HFF-Myc (cell line): Measurements from ENCODE around the gene CD40LG.

Source experiments
- DNase-seq: peaks from one replicate; pipeline ENCODE4 v3.0.0-alpha.2; 2011; ENCODE audit warnings: low read depth; ENCODE audit errors: extremely low read depth
- H3K4me3 ChIP-seq: replicated peaks from 2 replicates; pipeline ENCODE4 v1.5.1; 2011; ENCODE audit warnings: low read depth, mild to moderate bottlenecking, control low read depth, low read length
- TF ChIP-seq, protein P1 (sequence below): IDR thresholded peaks from 2 replicates; pipeline ENCODE4 v1.5.1; 2012; ENCODE audit warnings: mild to moderate bottlenecking, low read depth, low read length, control low read depth; ENCODE audit errors: missing control alignments

CD40LG gene

GRCh38 chrX:136643243-136643642 lies 4.7 kb upstream of the CD40LG start:
- TF ChIP-seq, protein P1, sequence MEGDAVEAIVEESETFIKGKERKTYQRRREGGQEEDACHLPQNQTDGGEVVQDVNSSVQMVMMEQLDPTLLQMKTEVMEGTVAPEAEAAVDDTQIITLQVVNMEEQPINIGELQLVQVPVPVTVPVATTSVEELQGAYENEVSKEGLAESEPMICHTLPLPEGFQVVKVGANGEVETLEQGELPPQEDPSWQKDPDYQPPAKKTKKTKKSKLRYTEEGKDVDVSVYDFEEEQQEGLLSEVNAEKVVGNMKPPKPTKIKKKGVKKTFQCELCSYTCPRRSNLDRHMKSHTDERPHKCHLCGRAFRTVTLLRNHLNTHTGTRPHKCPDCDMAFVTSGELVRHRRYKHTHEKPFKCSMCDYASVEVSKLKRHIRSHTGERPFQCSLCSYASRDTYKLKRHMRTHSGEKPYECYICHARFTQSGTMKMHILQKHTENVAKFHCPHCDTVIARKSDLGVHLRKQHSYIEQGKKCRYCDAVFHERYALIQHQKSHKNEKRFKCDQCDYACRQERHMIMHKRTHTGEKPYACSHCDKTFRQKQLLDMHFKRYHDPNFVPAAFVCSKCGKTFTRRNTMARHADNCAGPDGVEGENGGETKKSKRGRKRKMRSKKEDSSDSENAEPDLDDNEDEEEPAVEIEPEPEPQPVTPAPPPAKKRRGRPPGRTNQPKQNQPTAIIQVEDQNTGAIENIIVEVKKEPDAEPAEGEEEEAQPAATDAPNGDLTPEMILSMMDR: no peak
- H3K4me3 ChIP-seq: no peak overlapping the region
- DNase-seq: no peak

DNA sequence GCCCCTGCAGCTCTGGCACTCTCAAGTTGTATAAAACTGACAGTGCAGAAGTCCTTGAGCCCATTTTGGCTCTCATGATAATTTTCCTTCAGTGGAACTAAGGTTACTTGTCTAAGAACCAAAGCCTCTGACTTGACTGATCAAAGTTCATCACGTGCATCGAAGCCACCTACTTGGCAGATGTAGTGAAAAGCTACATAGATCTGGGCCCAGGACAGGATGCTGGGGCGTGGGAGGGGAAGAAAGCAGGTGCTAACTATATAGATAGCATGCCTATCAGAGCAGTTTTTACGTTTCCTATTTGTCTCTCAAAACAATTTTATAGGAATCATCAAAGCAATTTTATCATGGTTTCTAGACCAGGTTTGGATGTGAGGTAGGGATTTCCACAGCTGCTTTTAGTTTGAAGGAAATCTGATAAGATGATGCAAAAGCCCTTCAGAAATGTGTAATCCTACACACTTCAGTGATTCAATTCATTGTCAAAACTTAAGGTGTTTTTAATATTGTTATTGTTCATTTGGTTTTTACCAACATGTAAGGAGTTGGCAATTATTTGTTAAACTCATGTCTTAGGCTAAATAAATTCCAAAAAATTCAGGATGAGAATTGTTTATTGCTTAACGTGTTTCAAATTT lies 1.2 kb upstream of the CD40LG start:
- TF ChIP-seq, protein P1: no peak
- DNase-seq: no peak

GRCh38 chrX:136650811-136651210 lies 2.9 kb downstream of the CD40LG start:
- no peak for DNase-seq
- H3K4me3 ChIP-seq: no peak overlapping the region
- TF ChIP-seq, protein P1: no peak

More for the DNA sequence above, 1.2 kb upstream of the CD40LG start:
- no peak overlapping the region for H3K4me3 ChIP-seq

- TF ChIP-seq, protein P1: no peak
Observed at GRCh38 chrX:136652822-136653723, 5.1 kb downstream of the CD40LG start.

GRCh38 chrX:136656361-136656964 lies 8.5 kb downstream of the CD40LG start:
- H3K4me3 ChIP-seq: no peak overlapping the region
- no peak for DNase-seq
- TF ChIP-seq, protein P1: no peak

More at GRCh38 chrX:136652822-136653723, 5.1 kb downstream of the CD40LG start:
- no peak for DNase-seq
- H3K4me3 ChIP-seq: no peak overlapping the region

GRCh38 chrX:136658151-136658550 lies 10.2 kb downstream of the CD40LG start:
- TF ChIP-seq, protein P1: no peak
- no peak overlapping the region for H3K4me3 ChIP-seq
- no peak for DNase-seq
